ENCODE results near the gene FKBP6.
"Not testable (repeated sequence)": the region's sequence is repeated elsewhere in the genome, so short reads cannot be mapped to it uniquely, and the experiment has no call there.

FKBP6 gene

GRCh38 chr7:73373741-73374140, 45.8 kb downstream of the FKBP6 start:
- no peak for DNase-seq (ENCODE audit: insufficient read length, low spot score)
- FAIRE-seq: no peak
- no peak for TF ChIP-seq POLR2A (IDR thresholded peaks at IDR 0.05; ENCODE audit: low read depth, low read length)
- TF ChIP-seq POLR2AphosphoS5 (IDR thresholded peaks at IDR 0.05; ENCODE audit: low read depth, low read length): no peak
- no peak for TF ChIP-seq POU2F2 (IDR thresholded peaks at IDR 0.05; ENCODE audit: low read depth, low read length)
- TF ChIP-seq SPI1 (IDR thresholded peaks at IDR 0.05; ENCODE audit: low read depth, low read length): no peak

- DNase-seq (ENCODE audit: insufficient read length, low spot score); FAIRE-seq: not testable (repeated sequence)
These were observed 48.3 kb downstream of the FKBP6 start for GRCh38 chr7:73376262-73376661.

GRCh38 chr7:73376671-73377412, 48.9 kb downstream of the FKBP6 start:
- DNase-seq (ENCODE audit: insufficient read length, low spot score): no peak
- FAIRE-seq: no peak
- TF ChIP-seq POLR2AphosphoS5 (IDR thresholded peaks at IDR 0.05; ENCODE audit: low read depth, low read length) (no peak), PAX5 (IDR thresholded peaks at IDR 0.05; ENCODE audit: insufficient read depth, low read length, severe bottlenecking) (no peak), TAF1 (IDR thresholded peaks at IDR 0.05; ENCODE audit: low read depth, low read length) (no peak), SPI1 (IDR thresholded peaks at IDR 0.05; ENCODE audit: low read depth, low read length) (no peak), POU2F2 (IDR thresholded peaks at IDR 0.05; ENCODE audit: low read depth, low read length) (no peak), POLR2A (IDR thresholded peaks at IDR 0.05; ENCODE audit: low read depth, low read length) (no peak)

GRCh38 chr7:73377413-73378200, 49.6 kb downstream of the FKBP6 start:
- DNase-seq (ENCODE audit: insufficient read length, low spot score): not testable (repeated sequence)

GRCh38 chr7:73382934-73383503, 55.1 kb downstream of the FKBP6 start:
- FAIRE-seq: no peak
- TF ChIP-seq POLR2AphosphoS5 (IDR thresholded peaks at IDR 0.05; ENCODE audit: low read depth, low read length) (no peak), SPI1 (IDR thresholded peaks at IDR 0.05; ENCODE audit: low read depth, low read length) (no peak), POU2F2 (IDR thresholded peaks at IDR 0.05; ENCODE audit: low read depth, low read length) (no peak), POLR2A (IDR thresholded peaks at IDR 0.05; ENCODE audit: low read depth, low read length) (no peak), PAX5 (IDR thresholded peaks at IDR 0.05; ENCODE audit: insufficient read depth, low read length, severe bottlenecking) (no peak), TAF1 (IDR thresholded peaks at IDR 0.05; ENCODE audit: low read depth, low read length) (no peak)
- no peak for DNase-seq (ENCODE audit: insufficient read length, low spot score)

More at GRCh38 chr7:73377413-73378200, 49.6 kb downstream of the FKBP6 start:
- FAIRE-seq: not testable (repeated sequence)

GRCh38 chr7:73387221-73387828, 59.4 kb downstream of the FKBP6 start:
- DNase-seq (ENCODE audit: insufficient read length, low spot score) (no peak), FAIRE-seq (no peak)
- TF ChIP-seq TAF1 (IDR thresholded peaks at IDR 0.05; ENCODE audit: low read depth, low read length) (no peak), POLR2AphosphoS5 (IDR thresholded peaks at IDR 0.05; ENCODE audit: low read depth, low read length) (no peak), POU2F2 (IDR thresholded peaks at IDR 0.05; ENCODE audit: low read depth, low read length) (no peak), POLR2A (IDR thresholded peaks at IDR 0.05; ENCODE audit: low read depth, low read length) (no peak)

GRCh38 chr7:73387908-73388414, 60.0 kb downstream of the FKBP6 start:
- DNase-seq (ENCODE audit: insufficient read length, low spot score): no peak
- TF ChIP-seq SPI1 (IDR thresholded peaks at IDR 0.05; ENCODE audit: low read depth, low read length) (no peak), PAX5 (IDR thresholded peaks at IDR 0.05; ENCODE audit: insufficient read depth, low read length, severe bottlenecking) (no peak), POLR2A (IDR thresholded peaks at IDR 0.05; ENCODE audit: low read depth, low read length) (no peak), POU2F2 (IDR thresholded peaks at IDR 0.05; ENCODE audit: low read depth, low read length) (no peak), POLR2AphosphoS5 (IDR thresholded peaks at IDR 0.05; ENCODE audit: low read depth, low read length) (no peak), TAF1 (IDR thresholded peaks at IDR 0.05; ENCODE audit: low read depth, low read length) (no peak)
- no peak for FAIRE-seq

- FAIRE-seq (no peak), DNase-seq (ENCODE audit: insufficient read length, low spot score) (no peak)
- TF ChIP-seq POU2F2 (IDR thresholded peaks at IDR 0.05; ENCODE audit: low read depth, low read length) (no peak), POLR2AphosphoS5 (IDR thresholded peaks at IDR 0.05; ENCODE audit: low read depth, low read length) (no peak), SPI1 (IDR thresholded peaks at IDR 0.05; ENCODE audit: low read depth, low read length) (no peak), PAX5 (IDR thresholded peaks at IDR 0.05; ENCODE audit: insufficient read depth, low read length, severe bottlenecking) (no peak), POLR2A (IDR thresholded peaks at IDR 0.05; ENCODE audit: low read depth, low read length) (no peak), TAF1 (IDR thresholded peaks at IDR 0.05; ENCODE audit: low read depth, low read length) (no peak)
These were observed 63.4 kb downstream of the FKBP6 start for GRCh38 chr7:73391396-73391795.

GRCh38 chr7:73394422-73394821, 66.5 kb downstream of the FKBP6 start:
- no peak for DNase-seq (ENCODE audit: insufficient read length, low spot score)
- no peak for FAIRE-seq
- no peak for TF ChIP-seq POLR2AphosphoS5 (IDR thresholded peaks at IDR 0.05; ENCODE audit: low read depth, low read length)
- no peak for TF ChIP-seq TAF1 (IDR thresholded peaks at IDR 0.05; ENCODE audit: low read depth, low read length)
- no peak for TF ChIP-seq POU2F2 (IDR thresholded peaks at IDR 0.05; ENCODE audit: low read depth, low read length)
- TF ChIP-seq PAX5 (IDR thresholded peaks at IDR 0.05; ENCODE audit: insufficient read depth, low read length, severe bottlenecking): no peak
- no peak for TF ChIP-seq SPI1 (IDR thresholded peaks at IDR 0.05; ENCODE audit: low read depth, low read length)
- no peak for TF ChIP-seq POLR2A (IDR thresholded peaks at IDR 0.05; ENCODE audit: low read depth, low read length)

Measured in GM12891 (cell line).